HG03354 (cell line): ENCODE measurements around the gene CBARP.
"Not testable (repeated sequence)": the region's sequence is repeated elsewhere in the genome, so short reads cannot be mapped to it uniquely, and the experiment has no call there.

Experiments used
- ATAC-seq: cut with Tn5 transposase; IDR thresholded peaks from one replicate; pipeline ENCODE4 v1.9.1; 2021; ENCODE audit warnings: mild to moderate bottlenecking; ENCODE audit not compliant: unreplicated experiment, poor library complexity, severe bottlenecking

The CBARP gene

GRCh38 chr19:1218751-1219567 lies 18.8 kb downstream of the CBARP start:
- ATAC-seq: no peak

DNA sequence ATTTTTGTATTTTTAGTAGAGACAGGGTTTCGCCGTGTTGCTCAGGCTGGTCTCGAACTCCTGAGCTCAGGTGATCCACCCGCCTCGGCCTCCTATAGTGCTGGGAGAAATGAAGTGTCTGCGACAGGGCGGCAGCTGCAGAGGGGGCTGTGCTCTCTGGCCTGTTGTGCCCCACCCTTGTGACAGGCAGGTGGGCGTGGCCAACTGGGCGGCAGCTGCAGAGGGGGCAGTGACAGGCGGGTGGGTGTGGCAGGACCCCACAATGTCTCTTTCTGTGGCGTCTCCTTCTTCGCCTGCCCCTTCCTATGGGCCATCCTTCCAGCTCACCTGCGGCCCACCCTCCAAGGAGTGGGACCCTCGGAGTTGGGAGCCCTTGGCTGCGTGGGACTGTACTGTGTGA lies 20.4 kb downstream of the CBARP start:
- ATAC-seq: no peak

DNA sequence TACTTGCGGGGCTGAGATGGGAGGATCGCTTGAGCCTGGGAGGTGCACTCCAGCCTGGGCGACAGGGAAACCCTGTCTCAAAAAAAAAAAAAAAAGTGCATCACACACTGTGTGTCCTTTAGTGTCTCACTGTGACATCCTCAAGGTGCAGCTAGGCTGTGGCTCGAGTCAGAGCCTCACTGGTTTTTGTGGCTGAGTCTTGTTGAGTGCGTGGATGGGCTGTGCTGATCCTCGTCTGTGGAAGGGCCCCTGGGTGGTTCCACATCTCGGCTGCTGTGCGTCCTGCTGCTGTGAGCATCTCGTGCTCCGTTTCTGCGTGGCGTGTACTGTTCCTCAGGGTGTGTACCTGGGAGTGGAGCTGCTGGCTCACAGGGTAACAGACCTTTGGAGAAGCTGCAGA lies 21.0 kb downstream of the CBARP start:
- no peak for ATAC-seq

GRCh38 chr19:1214862-1215731 lies 22.7 kb downstream of the CBARP start:
- no peak for ATAC-seq

- no peak for ATAC-seq
Observed at GRCh38 chr19:1214299-1214861, 23.4 kb downstream of the CBARP start.

DNA sequence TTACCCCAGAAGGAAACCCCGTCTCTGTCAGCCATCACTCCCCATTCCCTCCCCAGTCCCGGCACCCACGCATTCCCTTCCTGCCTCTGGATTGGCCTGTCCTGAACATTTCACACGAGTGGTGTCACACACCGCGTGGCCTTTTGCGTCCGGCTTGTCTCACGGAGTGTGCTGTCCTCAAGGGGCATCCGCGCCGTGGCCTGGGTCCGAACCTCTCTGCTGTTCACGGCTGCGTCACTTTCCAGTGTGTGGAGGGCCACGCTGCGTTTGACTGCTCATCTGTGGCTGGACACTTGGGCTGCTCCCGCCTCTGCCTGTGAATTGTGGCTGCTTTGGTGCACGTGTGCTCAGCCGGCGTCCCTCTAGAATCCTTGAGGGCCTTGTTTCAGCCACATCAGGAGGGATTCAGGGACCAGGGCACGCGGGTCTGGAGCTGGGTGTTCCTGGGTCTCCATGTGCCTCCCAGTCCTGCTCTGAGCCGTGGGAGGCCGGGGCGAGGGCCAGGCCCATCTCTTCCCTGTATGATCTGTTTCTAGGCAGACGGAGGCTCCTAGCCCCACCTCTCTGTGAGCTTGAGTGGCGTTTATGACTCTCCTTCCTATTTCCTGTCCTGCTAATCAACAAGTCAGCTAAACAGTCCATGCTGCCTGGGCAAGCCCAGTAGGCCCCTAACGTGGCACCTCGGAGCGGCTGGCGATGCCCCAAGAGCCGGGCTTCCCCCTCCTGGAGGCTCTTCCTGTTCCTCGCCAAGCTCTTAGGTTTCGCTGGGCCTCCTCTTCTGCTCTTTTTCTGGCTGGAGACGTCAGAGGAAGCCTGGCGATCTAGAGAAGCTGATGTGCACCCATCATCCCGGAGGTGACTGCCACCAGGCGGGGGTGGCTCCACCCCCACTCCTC lies 24.2 kb downstream of the CBARP start:
- ATAC-seq: no peak

DNA sequence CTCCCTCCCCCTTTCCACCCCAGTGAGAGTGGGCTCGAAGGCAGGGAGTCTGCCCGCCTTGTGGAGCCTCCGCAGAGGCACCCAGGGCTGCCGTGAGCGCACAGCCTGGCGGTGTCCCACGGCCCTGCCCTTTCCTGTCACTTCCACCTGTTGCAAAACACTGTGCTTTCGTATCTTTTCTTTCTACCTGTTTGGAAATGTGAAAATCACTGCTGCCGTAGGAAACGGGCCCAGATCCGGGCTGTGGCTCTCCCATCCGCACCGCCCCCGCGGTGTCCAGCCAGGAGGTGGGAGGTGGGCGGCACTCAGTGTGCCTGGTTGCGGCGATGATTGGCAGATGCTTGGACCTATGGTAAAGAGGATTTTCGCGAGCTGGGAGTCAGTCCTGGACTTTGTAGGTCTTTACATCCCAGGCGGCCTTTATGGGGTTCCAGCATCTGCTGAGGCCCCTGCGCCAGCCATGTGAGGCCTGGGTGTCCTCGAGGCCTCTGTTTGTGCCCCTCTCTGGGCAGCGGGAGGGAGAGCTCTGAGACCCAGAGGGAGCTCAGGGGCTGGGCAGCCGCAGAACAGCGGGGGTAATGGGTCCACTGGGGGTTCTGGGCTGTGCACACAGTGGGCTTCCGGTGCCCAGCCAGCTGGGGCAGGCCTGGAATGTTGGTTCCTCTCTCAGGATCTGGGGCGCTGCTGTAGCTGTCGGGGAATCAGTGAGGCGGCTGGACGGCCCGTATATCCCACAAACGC lies 26.1 kb downstream of the CBARP start:
- no peak for ATAC-seq

GRCh38 chr19:1210227-1210538 lies 27.6 kb downstream of the CBARP start:
- no peak for ATAC-seq

DNA sequence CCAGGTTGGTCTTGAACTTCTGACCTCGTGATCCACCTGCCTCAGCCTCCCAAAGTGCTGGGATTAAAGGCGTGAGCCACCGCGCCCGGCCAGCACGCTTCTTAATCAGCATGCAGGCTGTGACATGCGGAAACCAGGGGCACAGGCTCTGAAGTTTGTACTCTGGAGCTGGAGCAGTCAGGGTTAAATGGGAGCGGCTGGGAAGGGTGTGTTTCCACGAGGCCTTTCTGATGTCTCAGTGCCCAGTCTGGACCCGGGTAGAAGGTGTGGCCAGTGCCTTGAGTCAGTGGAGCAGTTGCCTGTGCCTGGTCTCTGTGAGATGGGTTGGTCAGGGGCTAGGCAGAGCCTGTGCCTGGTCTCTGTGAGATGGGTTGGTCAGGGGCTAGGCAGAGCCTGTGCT lies 29.0 kb downstream of the CBARP start:
- ATAC-seq: not testable (repeated sequence)

- ATAC-seq: no peak
Observed at GRCh38 chr19:1206864-1207450, 30.8 kb downstream of the CBARP start.

- no peak for ATAC-seq
Observed at GRCh38 chr19:1206150-1206863, 31.5 kb downstream of the CBARP start.

DNA sequence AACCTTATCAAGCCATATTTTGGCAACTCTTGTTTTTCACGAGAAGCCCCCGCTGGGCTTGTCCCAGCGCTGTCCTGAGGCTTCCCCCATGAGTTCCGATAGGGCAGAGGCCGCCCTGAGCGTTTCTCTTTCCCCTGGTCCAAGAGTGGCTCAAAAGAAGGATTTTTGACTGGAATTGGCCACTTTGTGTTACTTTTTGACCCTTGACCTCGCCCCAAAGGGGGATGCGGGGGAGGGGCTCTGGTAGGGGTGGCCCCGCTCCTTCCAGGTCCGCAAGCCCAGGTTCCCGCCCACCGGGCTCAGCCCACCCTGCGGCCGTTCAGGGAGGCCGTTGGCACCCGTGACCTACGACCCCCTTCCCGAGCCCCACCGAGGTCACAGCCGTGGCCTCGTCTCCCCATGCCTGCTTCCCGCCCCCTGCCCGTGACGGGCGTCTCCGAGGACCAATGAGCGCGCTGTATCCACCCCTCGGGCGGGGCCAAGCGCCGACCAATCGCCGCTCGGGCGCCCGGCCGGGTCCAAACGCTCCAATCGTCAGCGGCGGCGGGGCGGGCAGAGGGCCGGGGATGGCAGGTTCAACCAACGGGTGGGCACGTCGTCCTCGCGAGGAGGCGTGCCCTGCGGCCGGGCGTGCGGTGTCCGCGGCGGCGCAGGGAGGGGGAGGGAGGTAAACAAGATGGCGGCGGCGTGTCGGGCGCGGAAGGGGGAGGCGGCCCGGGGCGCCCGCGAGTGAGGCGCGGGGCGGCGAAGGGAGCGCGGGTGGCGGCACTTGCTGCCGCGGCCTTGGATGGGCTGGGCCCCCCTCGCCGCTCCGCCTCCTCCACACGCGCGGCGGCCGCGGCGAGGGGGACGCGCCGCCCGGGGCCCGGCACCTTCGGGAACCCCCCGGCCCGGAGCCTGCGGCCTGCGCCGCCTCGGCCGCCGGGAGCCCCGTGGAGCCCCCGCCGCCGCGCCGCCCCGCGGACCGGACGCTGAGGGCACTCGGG lies 32.4 kb downstream of the CBARP start, which contains the start of gene STK11:
Gene STK11 (plus strand): TSS at position 665 of the 986 bp plus-strand sequence. CDS start 1,136 bp downstream, outside the sequence.
- ATAC-seq: peak; percentile 82

DNA sequence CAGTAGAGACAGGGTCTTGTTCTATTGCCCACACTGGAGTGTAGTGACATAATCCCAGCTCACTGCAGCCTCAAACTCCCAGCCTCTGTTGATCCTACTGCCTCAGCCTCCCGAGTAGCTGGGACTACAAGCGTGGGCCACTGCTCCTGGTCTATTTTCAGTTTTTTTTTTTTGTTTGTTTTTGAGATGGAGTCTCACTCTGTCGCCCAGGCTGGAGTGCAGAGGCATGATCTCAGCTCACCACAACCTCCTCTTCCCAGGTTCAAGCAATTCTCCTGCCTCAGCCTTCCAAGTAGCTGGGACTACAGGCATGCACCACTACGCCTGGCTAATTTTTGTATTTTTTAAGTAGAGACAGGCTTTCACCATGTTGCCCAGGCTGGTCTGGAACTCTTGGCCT lies 37.2 kb downstream of the CBARP start:
- not testable (repeated sequence) for ATAC-seq

DNA sequence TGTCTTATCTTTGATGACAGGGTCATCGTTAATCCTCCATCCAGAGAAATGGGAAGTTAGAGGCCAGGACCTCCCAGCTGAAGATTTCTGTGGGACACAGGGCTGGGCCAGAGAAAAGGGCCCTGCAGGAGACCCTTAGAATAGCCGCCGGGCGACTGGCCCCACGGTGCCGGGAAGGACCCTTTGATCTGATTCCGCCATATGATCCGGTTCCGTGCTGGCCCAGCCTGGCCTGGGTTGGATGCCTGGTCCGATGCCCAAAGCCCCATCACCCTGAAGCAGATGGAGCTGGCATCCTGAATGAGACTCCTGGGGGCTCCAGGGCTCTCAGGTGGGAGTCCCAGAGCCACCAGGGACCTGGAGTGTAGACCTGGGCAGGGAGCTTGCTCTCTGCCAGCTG lies 38.3 kb downstream of the CBARP start:
- no peak for ATAC-seq

GRCh38 chr19:1189419-1189818 lies 48.4 kb downstream of the CBARP start:
- ATAC-seq: no peak

DNA sequence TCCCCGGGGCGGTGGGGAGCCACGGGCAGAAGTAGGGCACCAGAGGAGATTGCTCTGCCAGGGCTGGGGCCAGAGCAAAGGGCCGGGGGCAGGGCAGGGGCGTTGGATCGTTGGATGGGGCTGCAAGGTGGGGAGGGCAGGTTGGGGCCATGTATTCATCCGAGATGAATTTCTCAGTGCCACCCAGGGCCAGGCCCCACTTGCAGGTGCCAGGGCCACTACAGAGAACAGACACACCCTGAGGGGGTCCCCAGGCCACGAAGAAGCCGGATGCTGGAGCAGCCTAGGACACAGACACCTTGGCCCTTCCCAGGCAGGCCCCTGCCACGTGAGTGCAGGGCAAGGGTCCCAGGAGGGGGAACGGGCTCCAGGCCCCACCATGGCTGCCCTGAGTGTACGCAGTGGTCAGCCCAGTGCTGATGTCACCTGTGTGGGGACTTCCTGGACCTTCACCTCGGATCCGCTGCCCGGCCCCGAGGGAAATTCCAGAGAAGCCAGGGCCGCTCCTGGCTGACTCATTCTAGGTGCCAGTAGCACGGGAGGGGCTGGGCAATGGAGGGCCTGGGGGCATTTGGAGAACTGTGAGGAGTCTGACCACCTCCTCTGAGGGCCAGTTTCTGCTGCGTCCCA lies 54.1 kb downstream of the CBARP start:
- no peak for ATAC-seq
